H9 (cell line): ENCODE data around the gene EFS. TPM values are rescaled to one million over a fixed set of nuclear protein-coding genes. Genes with fewer than 3 reads are reported as not detected.

Experiments used
- DNase-seq: peaks from one replicate; pipeline ENCODE4 v3.0.0-alpha.2; 2017
- H2AFZ ChIP-seq: one replicate; pipeline ENCODE4 v1.6.1; 2013; ENCODE audit warnings: mild to moderate bottlenecking, low read length, control low read depth, moderate library complexity
- H2AK5ac ChIP-seq: 2 replicates; pipeline ENCODE4 v1.6.1; 2013; ENCODE audit warnings: low read length, control low read depth, mixed read lengths; ENCODE audit not compliant: insufficient read length
- H2BK120ac ChIP-seq: one replicate; pipeline ENCODE4 v1.6.1; 2013; ENCODE audit warnings: low read depth, mild to moderate bottlenecking, low read length, control low read depth, inconsistent platforms; ENCODE audit not compliant: poor library complexity, severe bottlenecking
- H2BK12ac ChIP-seq: 2 replicates; pipeline ENCODE4 v1.6.1; 2013; ENCODE audit warnings: low read length, control low read depth, mixed read lengths, low read depth; ENCODE audit not compliant: insufficient read length
- H2BK15ac ChIP-seq: 2 replicates; pipeline ENCODE4 v1.6.1; 2013; ENCODE audit warnings: low read depth, low read length, control low read depth
- H2BK20ac ChIP-seq: one replicate; pipeline ENCODE4 v1.6.1; 2013; ENCODE audit warnings: low read depth, mild to moderate bottlenecking, low read length, control low read depth, inconsistent platforms; ENCODE audit not compliant: poor library complexity, severe bottlenecking
- H2BK5ac ChIP-seq: 2 replicates; pipeline ENCODE4 v1.6.1; 2013; ENCODE audit warnings: low read length, control low read depth, mixed read lengths; ENCODE audit not compliant: insufficient read length
- H3K14ac ChIP-seq: 2 replicates; pipeline ENCODE4 v1.6.1; 2013; ENCODE audit warnings: low read length, control low read depth; ENCODE audit not compliant: insufficient read depth
- H3K18ac ChIP-seq: 2 replicates; pipeline ENCODE4 v1.6.1; 2013; ENCODE audit warnings: low read depth, mild to moderate bottlenecking, mixed read lengths, low read length, control low read depth; ENCODE audit not compliant: insufficient read length
- H3K23ac ChIP-seq: 2 replicates; pipeline ENCODE4 v1.6.1; 2013; ENCODE audit warnings: low read length, control low read depth, mixed read lengths, low read depth; ENCODE audit not compliant: insufficient read length
- H3K23me2 ChIP-seq: 2 replicates; pipeline ENCODE4 v1.6.1; 2013; ENCODE audit warnings: low read depth, mild to moderate bottlenecking, mixed read lengths, low read length, control low read depth; ENCODE audit not compliant: insufficient read length, poor library complexity, severe bottlenecking
- H3K27ac ChIP-seq: 2 replicates; pipeline ENCODE4 v1.5.1; 2013; ENCODE audit warnings: low read length, control low read depth, mixed read lengths, low read depth; ENCODE audit not compliant: insufficient read length
- H3K27me3 ChIP-seq: 2 replicates; pipeline ENCODE4 v1.6.1; 2013; ENCODE audit warnings: low read length, control low read depth, inconsistent platforms; ENCODE audit not compliant: insufficient read depth
- H3K4ac ChIP-seq: 2 replicates; pipeline ENCODE4 v1.6.1; 2013; ENCODE audit warnings: low read depth, mild to moderate bottlenecking, control low read depth, inconsistent platforms, low read length, moderate library complexity
- H3K4me1 ChIP-seq: 2 replicates; pipeline ENCODE4 v1.6.1; 2013; ENCODE audit warnings: low read length, control low read depth, inconsistent platforms; ENCODE audit not compliant: insufficient read depth
- H3K4me2 ChIP-seq: 2 replicates; pipeline ENCODE4 v1.6.1; 2013; ENCODE audit warnings: low read length, control low read depth, mixed read lengths; ENCODE audit not compliant: insufficient read length, insufficient read depth
- H3K56ac ChIP-seq: 2 replicates; pipeline ENCODE4 v1.6.1; 2013; ENCODE audit warnings: low read depth, mild to moderate bottlenecking, mixed read lengths, low read length, control low read depth; ENCODE audit not compliant: insufficient read length
- H3K79me1 ChIP-seq: 2 replicates; pipeline ENCODE4 v1.6.1; 2013; ENCODE audit warnings: low read depth, mild to moderate bottlenecking, moderate library complexity, low read length, control low read depth, inconsistent platforms; ENCODE audit not compliant: insufficient read depth, poor library complexity, severe bottlenecking
- H3K79me2 ChIP-seq: 2 replicates; pipeline ENCODE4 v1.6.1; 2013; ENCODE audit warnings: low read length, control low read depth, inconsistent platforms; ENCODE audit not compliant: insufficient read depth
- H3K9ac ChIP-seq: 2 replicates; pipeline ENCODE4 v1.6.1; 2013; ENCODE audit warnings: low read length, control low read depth, mixed read lengths; ENCODE audit not compliant: insufficient read length; ENCODE audit errors: extremely low read depth
- H3K9me3 ChIP-seq: one replicate; pipeline ENCODE4 v1.6.1; 2013; ENCODE audit warnings: low read depth, low read length, inconsistent platforms; ENCODE audit not compliant: control insufficient read depth
- H3T11ph ChIP-seq: one replicate; pipeline ENCODE4 v1.6.1; 2013; ENCODE audit warnings: mild to moderate bottlenecking, low read length, control low read depth, inconsistent platforms
- H4K20me1 ChIP-seq: one replicate; pipeline ENCODE4 v1.6.1; 2013; ENCODE audit not compliant: control insufficient read depth, insufficient read length, insufficient read depth
- H4K5ac ChIP-seq: 2 replicates; pipeline ENCODE4 v1.6.1; 2013; ENCODE audit warnings: low read depth, mild to moderate bottlenecking, mixed read lengths, low read length, control low read depth; ENCODE audit not compliant: insufficient read length
- H4K8ac ChIP-seq: replicated peaks from 2 replicates; pipeline ENCODE4 v1.6.1; 2013; ENCODE audit warnings: low read length, control low read depth, mixed read lengths, low read depth; ENCODE audit not compliant: insufficient read length
- H4K91ac ChIP-seq: 2 replicates; pipeline ENCODE4 v1.6.1; 2013; ENCODE audit warnings: low read depth, mild to moderate bottlenecking, moderate library complexity, mixed read lengths, low read length, control low read depth; ENCODE audit not compliant: insufficient read length
- H3K27ac Mint-ChIP-seq, 3 experiments: 2 replicates in 2 of 3; 3 replicates in 1 of 3; pipeline ENCODE4 v1.8.0; 2020 to 2021; ENCODE audit warnings: mixed read lengths in 3 of 3, mild to moderate bottlenecking in 1 of 3, moderate library complexity in 1 of 3
- H3K27me3 Mint-ChIP-seq: 2 replicates; pipeline ENCODE4 v1.8.0; 2021; ENCODE audit warnings: low read depth, mild to moderate bottlenecking, moderate library complexity, mixed read lengths
- H3K36me3 Mint-ChIP-seq, 3 experiments: 2 replicates in 2 of 3; 3 replicates in 1 of 3; pipeline ENCODE4 v1.8.0; 2020 to 2021; ENCODE audit warnings: low read depth in 3 of 3, mixed read lengths in 3 of 3; ENCODE audit not compliant: insufficient read depth in 1 of 3
- H3K4me1 Mint-ChIP-seq, 2 experiments: 2 replicates each; pipeline ENCODE4 v1.8.0; 2020; ENCODE audit warnings: mixed read lengths in 2 of 2
- H3K4me3 Mint-ChIP-seq, 2 experiments: 2 replicates in 1 of 2; 3 replicates in 1 of 2; pipeline ENCODE4 v1.8.0; 2020 to 2021; ENCODE audit warnings: mild to moderate bottlenecking in 2 of 2, mixed read lengths in 2 of 2, moderate library complexity in 1 of 2
- H3K9me3 Mint-ChIP-seq, 2 experiments: 2 replicates in 1 of 2; 3 replicates in 1 of 2; pipeline ENCODE4 v1.8.0; 2020; ENCODE audit warnings: mild to moderate bottlenecking in 2 of 2, mixed read lengths in 2 of 2, moderate library complexity in 1 of 2
- CTCF ChIP-seq: fragments of 200-600 bp; sonication (generic); conservative IDR thresholded peaks from 3 replicates; pipeline ENCODE4 v1.8.0; 2021; ENCODE audit warnings: antibody characterized with exemption, mild to moderate bottlenecking
- WGBS: extraction: QIAGEN DNeasy Blood & Tissue Kit; methylation state at CpG from one replicate; pipeline ENCODE4 v1.1.7; 2013; ENCODE audit warnings: missing lambda C conversion rate, low lambda C conversion rate, mixed read lengths; ENCODE audit not compliant: insufficient read length; ENCODE audit errors: extremely low coverage; 5-methylcytosine and 5-hydroxymethylcytosine counted together
- total RNA-seq: library from RNA; stranded (reverse); gene quantifications from 2 replicates; pipeline ENCODE4 v1.2.1, GENCODE V29; 2021

The EFS gene
- total RNA-seq, 1 experiment from 2014 or later: 32.1 TPM

GRCh38 chr14:23405096-23405495 is 40.1 kb upstream of the EFS start:
- no peak for DNase-seq
- peaks cover 60% of the 10 kb centered on the region for H3K27me3 Mint-ChIP-seq
- Histone ChIP-seq H3K79me2 (no peaks in the 10 kb centered on the region), H3K79me1 (no peaks in the 10 kb centered on the region), H4K91ac (no peak overlapping the region), H3K56ac (no peak overlapping the region), H2BK15ac (no peak overlapping the region), H3K9ac (no peak overlapping the region), H3K27me3 (no peaks in the 10 kb centered on the region), H4K20me1 (no peaks in the 10 kb centered on the region), H2BK20ac (no peak overlapping the region), H3K14ac (no peak overlapping the region), H3K27ac (no peak overlapping the region), H3K4ac (no peak overlapping the region), H2AK5ac (no peak overlapping the region), H2BK12ac (no peak overlapping the region), H4K8ac (no peak overlapping the region), H2BK5ac (no peak overlapping the region), H2AFZ (no peak overlapping the region), H3K23ac (no peak overlapping the region), H3T11ph (no peak overlapping the region), H4K5ac (no peak overlapping the region), H3K4me2 (no peak overlapping the region), H3K23me2 (no peaks in the 10 kb centered on the region), H3K9me3 (no peaks in the 10 kb centered on the region), H2BK120ac (no peak overlapping the region), H3K18ac (no peak overlapping the region), H3K4me1 (no peaks in the 10 kb centered on the region)
- H3K4me1 Mint-ChIP-seq: peaks cover 11 to 20% of the 10 kb centered on the region in 2 experiments
- H3K36me3 Mint-ChIP-seq: no peaks in the 10 kb centered on the region
- WGBS: no CpG with 5 or more reads among the region's 10 CpGs
- H3K27ac Mint-ChIP-seq: no peak overlapping the region
- no peaks in the 10 kb centered on the region for H3K9me3 Mint-ChIP-seq
- no peak for TF ChIP-seq CTCF
- H3K4me3 Mint-ChIP-seq: no peak overlapping the region; a peak in 1 of 5 replicates
